Small intestine (tissue), 7 donors: ENCODE measurements around the gene MUC5B. TPM values are rescaled to one million over a fixed set of nuclear protein-coding genes. Genes with fewer than 3 reads are reported as not detected.

Experiments
- DNase-seq, 2 donors: peaks; one replicate each; pipeline versions ENCODE4 v3.0.0 to v3.0.0-alpha.2; 2013
- FAIRE-seq: peaks from 2 replicates; lab custom pipeline; 2012; peaks lifted over from hg19 to GRCh38; lab: Jason Lieb, UNC
- H3K27ac ChIP-seq, 3 donors: one replicate each; pipeline ENCODE4 v1.5.1; 2013; ENCODE audit warnings: low read length in 2 of 3, mild to moderate bottlenecking in 2 of 3, control low read depth in 1 of 3, inconsistent platforms in 1 of 3, low read depth in 1 of 3, moderate library complexity in 1 of 3
- H3K27me3 ChIP-seq, 3 donors: one replicate each; pipeline ENCODE4 v1.6.1; 2013; ENCODE audit warnings: low read length in 3 of 3, inconsistent platforms in 1 of 3; ENCODE audit not compliant: control insufficient read depth in 3 of 3, insufficient read depth in 3 of 3
- H3K36me3 ChIP-seq, 3 donors: one replicate each; pipeline ENCODE4 v1.6.1; 2013; ENCODE audit warnings: low read length in 3 of 3, inconsistent platforms in 1 of 3, low read depth in 1 of 3, mild to moderate bottlenecking in 1 of 3, moderate library complexity in 1 of 3; ENCODE audit not compliant: control insufficient read depth in 3 of 3, insufficient read depth in 2 of 3
- H3K4me1 ChIP-seq, 3 donors: one replicate each; pipeline ENCODE4 v1.6.1; 2013; ENCODE audit warnings: low read length in 2 of 3, inconsistent platforms in 1 of 3, low read depth in 1 of 3, mild to moderate bottlenecking in 1 of 3, moderate library complexity in 1 of 3; ENCODE audit not compliant: control insufficient read depth in 3 of 3, insufficient read depth in 2 of 3
- H3K4me3 ChIP-seq, 3 donors: one replicate each; pipeline ENCODE4 v1.5.1; 2013; ENCODE audit warnings: low read length in 3 of 3, control low read depth in 1 of 3, inconsistent platforms in 1 of 3, low read depth in 1 of 3, mild to moderate bottlenecking in 1 of 3, moderate library complexity in 1 of 3
- H3K9me3 ChIP-seq, 2 donors: one replicate each; pipeline ENCODE4 v1.6.1; 2013; ENCODE audit warnings: low read depth in 1 of 2, low read length in 1 of 2; ENCODE audit not compliant: control insufficient read depth in 2 of 2, insufficient read depth in 1 of 2
- WGBS, 3 donors: extraction: QIAGEN DNeasy Blood & Tissue Kit; methylation state at CpG; one replicate each; pipeline ENCODE4 v1.1.7; 2013; 5-methylcytosine and 5-hydroxymethylcytosine counted together
- polyA plus RNA-seq, 4 donors: library from polyadenylated mRNA; stranded (reverse) in 3 of 4; unstranded in 1 of 4; fragments of 200-250 nt in 3 of 4; fragments of 120-200 nt in 1 of 4; gene quantifications; one replicate each; pipeline versions ENCODE4 v1.2.1 to v1.2.3, GENCODE V29; 2013
- donor health status: healthy with polysubstance abuse.
- donor health status: control.
- donor health status: control.
- donor health status: Bipolar disorder and iron deficiency.
- donor health status: healthy.

MUC5B gene
- polyA plus RNA-seq, 4 donors, result 0.04 to 2.4 TPM; not detected in 2

DNA sequence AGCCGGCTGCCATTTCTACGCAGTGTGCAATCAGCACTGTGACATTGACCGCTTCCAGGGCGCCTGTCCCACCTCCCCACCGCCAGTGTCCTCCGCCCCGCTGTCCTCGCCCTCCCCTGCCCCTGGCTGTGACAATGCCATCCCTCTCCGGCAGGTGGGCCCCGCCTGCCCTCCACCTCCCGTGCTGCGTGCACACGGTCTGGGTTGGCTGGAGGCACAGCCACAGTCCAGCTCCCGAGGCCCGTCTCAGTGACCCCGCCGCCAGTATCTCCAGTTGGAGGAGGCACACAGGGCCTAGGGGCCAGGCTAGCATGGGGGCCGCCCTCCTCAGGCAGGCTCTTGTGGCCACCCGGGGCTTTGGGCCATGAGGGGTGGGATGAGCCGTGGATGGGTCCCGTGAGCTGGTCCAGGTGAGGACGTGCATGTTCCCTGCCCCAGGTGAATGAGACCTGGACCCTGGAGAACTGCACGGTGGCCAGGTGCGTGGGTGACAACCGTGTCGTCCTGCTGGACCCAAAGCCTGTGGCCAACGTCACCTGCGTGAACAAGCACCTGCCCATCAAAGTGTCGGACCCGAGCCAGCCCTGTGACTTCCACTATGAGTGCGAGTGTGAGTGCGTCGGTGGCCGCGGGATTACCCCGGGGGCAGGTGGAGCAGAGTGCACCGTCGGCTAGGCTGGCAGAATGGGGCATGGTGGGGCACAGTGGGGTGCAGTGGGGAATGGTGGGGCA lies 29.7 kb downstream of the MUC5B start:
- WGBS, 3 donors, result 85 to 93% (median 87%) methylated on average over 37 to 38 of the region's 38 CpGs
- Histone ChIP-seq H3K4me3 (no peak overlapping the region), H3K36me3 (no peaks in the 10 kb centered on the region), H3K9me3 (peaks cover 0 to 5% of the 10 kb centered on the region in 2 donors), H3K27ac (no peak overlapping the region), H3K4me1 (no peaks in the 10 kb centered on the region), H3K27me3 (no peaks in the 10 kb centered on the region)
- FAIRE-seq (no peak), DNase-seq (no peak)

DNA sequence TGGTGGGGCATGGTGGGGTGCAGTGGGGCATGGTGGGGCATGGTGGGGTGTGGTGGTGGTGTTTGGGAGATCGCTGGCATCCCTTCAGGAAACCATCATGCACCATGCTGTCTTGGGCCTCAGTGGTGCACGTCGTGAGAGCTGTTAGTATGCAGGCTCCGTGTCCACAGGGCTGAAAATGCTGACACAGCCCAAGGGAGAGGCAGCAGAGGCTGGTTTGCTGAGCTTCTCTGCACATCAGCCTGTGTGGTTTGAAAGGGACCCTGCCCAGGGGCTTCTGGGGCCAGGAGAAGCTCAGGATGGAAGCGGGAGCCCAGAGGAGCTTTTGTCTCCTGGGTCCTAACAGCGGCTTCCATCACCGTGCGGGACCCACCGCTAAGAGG lies 30.2 kb downstream of the MUC5B start:
- DNase-seq (no peak), FAIRE-seq (no peak)
- Histone ChIP-seq H3K36me3 (no peaks in the 10 kb centered on the region), H3K4me1 (no peaks in the 10 kb centered on the region), H3K4me3 (no peak overlapping the region), H3K27me3 (no peaks in the 10 kb centered on the region), H3K9me3 (peaks cover 0 to 5% of the 10 kb centered on the region in 2 donors), H3K27ac (no peak overlapping the region)
- 80 to 89% (median 85%) methylated on average over 8 to 9 of the region's 9 CpGs for WGBS, 3 donors

DNA sequence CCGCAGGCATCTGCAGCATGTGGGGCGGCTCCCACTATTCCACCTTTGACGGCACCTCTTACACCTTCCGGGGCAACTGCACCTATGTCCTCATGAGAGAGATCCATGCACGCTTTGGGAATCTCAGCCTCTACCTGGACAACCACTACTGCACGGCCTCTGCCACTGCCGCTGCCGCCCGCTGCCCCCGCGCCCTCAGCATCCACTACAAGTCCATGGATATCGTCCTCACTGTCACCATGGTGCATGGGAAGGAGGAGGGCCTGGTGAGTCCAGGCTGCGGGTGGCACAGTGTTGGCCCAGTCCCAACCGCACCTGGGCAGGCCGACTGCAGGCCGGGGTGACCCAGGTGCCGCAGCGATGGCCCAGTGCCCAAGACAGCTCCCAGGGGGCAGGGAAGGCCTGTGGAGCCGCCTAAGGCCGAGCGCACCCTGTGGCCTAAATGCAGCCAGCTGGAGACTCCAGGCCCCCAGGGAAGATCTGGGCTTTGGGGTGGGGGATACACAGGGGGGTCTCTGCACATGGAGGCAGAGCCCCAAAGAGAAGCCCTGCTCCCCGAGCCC lies 31.3 kb downstream of the MUC5B start:
- FAIRE-seq (no peak), DNase-seq (no peak)
- 82 to 91% (median 87%) methylated on average over 22 of the region's 22 CpGs for WGBS, 3 donors
- H3K27me3 ChIP-seq, result no peaks in the 10 kb centered on the region
- H3K36me3 ChIP-seq, result no peaks in the 10 kb centered on the region
- no peak overlapping the region for H3K4me3 ChIP-seq
- H3K9me3 ChIP-seq, result peaks cover 0 to 5% of the 10 kb centered on the region in 2 donors
- no peaks in the 10 kb centered on the region for H3K4me1 ChIP-seq
- no peak overlapping the region for H3K27ac ChIP-seq

DNA sequence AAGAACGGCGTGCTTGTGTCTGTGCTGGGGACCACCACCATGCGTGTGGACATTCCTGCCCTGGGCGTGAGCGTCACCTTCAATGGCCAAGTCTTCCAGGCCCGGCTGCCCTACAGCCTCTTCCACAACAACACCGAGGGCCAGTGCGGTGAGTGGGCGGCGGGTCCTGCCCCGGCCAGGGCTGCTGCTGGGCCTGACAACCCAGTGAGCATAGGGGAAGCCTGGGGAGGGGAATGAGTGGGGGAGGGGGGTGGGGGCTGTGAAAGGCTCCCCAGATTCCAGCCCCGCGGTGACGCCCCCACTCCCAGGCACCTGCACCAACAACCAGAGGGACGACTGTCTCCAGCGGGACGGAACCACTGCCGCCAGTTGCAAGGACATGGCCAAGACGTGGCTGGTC lies 31.9 kb downstream of the MUC5B start:
- Histone ChIP-seq H3K4me1 (no peaks in the 10 kb centered on the region), H3K27ac (no peak overlapping the region), H3K9me3 (peaks cover 0 to 5% of the 10 kb centered on the region in 2 donors), H3K27me3 (no peaks in the 10 kb centered on the region), H3K36me3 (no peaks in the 10 kb centered on the region), H3K4me3 (no peak overlapping the region)
- whole genome bisulfite sequencing, 3 donors, result 86 to 90% (median 90%) methylated on average over 18 to 19 of the region's 19 CpGs
- DNase-seq (no peak), FAIRE-seq (no peak)

DNA sequence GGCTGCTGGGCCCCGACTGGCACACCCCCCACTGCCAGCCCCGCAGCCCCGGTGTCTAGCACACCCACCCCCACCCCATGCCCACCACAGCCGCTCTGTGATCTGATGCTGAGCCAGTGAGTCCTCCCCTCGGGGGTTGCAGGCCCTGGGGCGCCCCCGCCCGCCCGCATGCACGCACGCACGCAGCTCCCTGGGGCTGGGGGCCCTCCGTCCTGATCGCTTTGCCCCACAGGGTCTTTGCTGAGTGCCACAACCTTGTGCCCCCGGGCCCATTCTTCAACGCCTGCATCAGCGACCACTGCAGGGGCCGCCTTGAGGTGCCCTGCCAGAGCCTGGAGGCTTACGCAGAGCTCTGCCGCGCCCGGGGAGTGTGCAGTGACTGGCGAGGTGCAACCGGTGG lies 32.3 kb downstream of the MUC5B start:
- H3K4me1 ChIP-seq, result no peaks in the 10 kb centered on the region
- no peaks in the 10 kb centered on the region for H3K36me3 ChIP-seq
- H3K9me3 ChIP-seq, result peaks cover 0 to 5% of the 10 kb centered on the region in 2 donors
- no peaks in the 10 kb centered on the region for H3K27me3 ChIP-seq
- WGBS, 3 donors, result 69 to 86% (median 73%) methylated on average over 12 to 24 of the region's 24 CpGs
- DNase-seq (no peak), FAIRE-seq (no peak)
- H3K4me3 ChIP-seq, result no peak overlapping the region
- H3K27ac ChIP-seq, result no peak overlapping the region

DNA sequence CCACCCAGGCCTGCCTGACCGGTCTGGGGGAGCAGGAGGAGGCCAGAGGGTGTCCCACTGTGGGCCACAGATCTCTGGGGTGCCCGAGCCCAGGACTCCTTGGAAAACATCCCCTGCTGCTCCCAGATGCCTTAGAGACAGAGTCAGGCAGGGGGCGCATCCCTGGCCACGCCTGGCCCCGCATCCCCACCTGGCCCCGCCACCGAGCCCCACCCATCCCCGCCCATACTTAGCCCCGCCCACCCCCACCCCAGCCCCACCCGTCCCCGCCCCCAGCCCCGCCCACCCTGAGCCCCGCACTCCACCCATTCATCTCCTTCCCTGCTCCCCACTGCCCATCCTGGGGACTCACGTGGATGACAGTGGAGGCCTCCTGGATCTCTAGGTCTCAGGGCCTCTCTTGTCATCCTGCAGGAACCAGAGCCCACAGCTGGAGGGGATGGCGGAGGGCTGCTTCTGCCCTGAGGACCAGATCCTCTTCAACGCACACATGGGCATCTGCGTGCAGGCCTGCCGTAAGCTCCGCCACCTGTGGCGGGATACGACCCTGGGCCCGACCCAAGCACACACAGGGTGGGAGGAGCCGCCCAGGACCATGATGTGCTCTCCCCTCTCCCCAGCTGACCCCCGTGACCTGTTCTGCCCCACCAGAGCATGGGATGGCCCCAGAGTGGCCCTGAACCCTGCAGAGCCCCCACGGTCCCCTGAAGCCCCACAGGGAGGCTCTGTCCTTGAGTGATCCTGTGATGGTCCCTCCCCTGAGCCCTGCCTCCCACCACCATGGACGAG lies 33.6 kb downstream of the MUC5B start:
- DNase-seq, result no peak
- Histone ChIP-seq H3K9me3 (no peaks in the 10 kb centered on the region), H3K36me3 (no peaks in the 10 kb centered on the region), H3K27me3 (no peaks in the 10 kb centered on the region), H3K4me1 (no peaks in the 10 kb centered on the region), H3K4me3 (no peak overlapping the region), H3K27ac (no peak overlapping the region)
- WGBS, 3 donors, result 47 to 51% (median 50%) methylated on average over 20 to 26 of the region's 26 CpGs
- no peak for FAIRE-seq

DNA sequence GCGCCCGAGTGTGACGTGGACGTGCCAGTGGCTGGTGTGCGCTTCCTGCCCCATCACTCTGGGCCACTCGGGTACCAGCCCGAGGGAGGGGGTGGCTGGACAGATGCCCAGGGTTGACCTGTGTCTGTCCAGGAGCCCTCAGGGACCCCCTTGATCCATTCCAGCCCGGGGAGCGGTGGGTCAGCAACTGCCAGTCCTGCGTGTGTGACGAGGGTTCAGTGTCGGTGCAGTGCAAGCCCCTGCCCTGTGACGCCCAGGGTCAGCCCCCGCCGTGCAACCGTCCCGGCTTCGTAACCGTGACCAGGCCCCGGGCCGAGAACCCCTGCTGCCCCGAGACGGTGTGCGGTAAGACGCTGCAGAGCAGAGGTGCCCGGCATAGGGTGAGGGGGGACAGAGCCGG lies 34.5 kb downstream of the MUC5B start:
- Histone ChIP-seq H3K9me3 (no peaks in the 10 kb centered on the region), H3K27me3 (no peaks in the 10 kb centered on the region), H3K36me3 (no peaks in the 10 kb centered on the region), H3K4me1 (peaks cover 0 to 6% (median 6%) of the 10 kb centered on the region in 3 donors), H3K27ac (no peak overlapping the region), H3K4me3 (no peak overlapping the region)
- 85 to 92% (median 91%) methylated on average over 26 to 27 of the region's 27 CpGs for WGBS, 3 donors
- FAIRE-seq, result no peak
- DNase-seq, result no peak

DNA sequence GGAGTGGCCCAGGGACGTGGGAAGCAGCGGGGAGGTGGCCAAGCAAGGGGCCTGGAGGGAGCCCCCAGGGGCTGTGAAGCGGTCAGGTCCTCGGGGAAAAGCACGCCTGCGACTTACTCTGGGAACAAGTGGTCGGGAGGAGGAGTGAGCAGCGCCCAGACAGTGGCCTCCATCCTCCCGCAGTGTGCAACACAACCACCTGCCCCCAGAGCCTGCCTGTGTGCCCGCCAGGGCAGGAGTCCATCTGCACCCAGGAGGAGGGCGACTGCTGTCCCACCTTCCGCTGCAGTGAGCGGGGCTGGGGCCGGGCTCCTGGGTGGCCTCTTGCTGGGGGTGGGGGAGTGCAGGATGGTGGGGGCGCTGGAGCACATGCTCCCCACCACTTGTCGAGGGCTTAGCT lies 35.0 kb downstream of the MUC5B start:
- no peak for DNase-seq
- Histone ChIP-seq H3K4me1 (peaks cover 0 to 10% (median 6%) of the 10 kb centered on the region in 3 donors), H3K9me3 (no peaks in the 10 kb centered on the region), H3K36me3 (no peaks in the 10 kb centered on the region), H3K27me3 (no peaks in the 10 kb centered on the region), H3K4me3 (no peak overlapping the region), H3K27ac (no peak overlapping the region)
- FAIRE-seq, result no peak
- WGBS, 3 donors, result 82 to 88% (median 82%) methylated on average over 13 to 16 of the region's 16 CpGs
